Amniotic epithelial cell (primary cell): ENCODE data around the gene BRD4.
"Not testable (repeated sequence)": the region's sequence is repeated elsewhere in the genome, so short reads cannot be mapped to it uniquely, and the experiment has no call there.

Experiments used
- DNase-seq: peaks from one replicate; pipeline ENCODE4 v3.0.0-alpha.2; 2010; ENCODE audit warnings: low read depth

Gene BRD4

GRCh38 chr19:15360015-15360414 is 27.7 kb upstream of the BRD4 start:
- DNase-seq: not testable (repeated sequence)

GRCh38 chr19:15358918-15359317 is 26.6 kb upstream of the BRD4 start:
- no peak for DNase-seq

GRCh38 chr19:15357906-15358305 is 25.6 kb upstream of the BRD4 start:
- no peak for DNase-seq

GRCh38 chr19:15354566-15355296 is 22.4 kb upstream of the BRD4 start:
- DNase-seq: no peak

GRCh38 chr19:15353908-15354307 is 21.6 kb upstream of the BRD4 start:
- no peak for DNase-seq

- not testable (repeated sequence) for DNase-seq
These were observed 20.2 kb upstream of the BRD4 start for GRCh38 chr19:15352535-15352934.

- DNase-seq: not testable (repeated sequence)
These were observed 9.0 kb upstream of the BRD4 start for GRCh38 chr19:15341328-15341727.

GRCh38 chr19:15340086-15340485 is 7.7 kb upstream of the BRD4 start:
- peak; percentile 44 for DNase-seq

GRCh38 chr19:15337202-15337601 is 4.9 kb upstream of the BRD4 start:
- peak; percentile 40 for DNase-seq

- DNase-seq: not testable (repeated sequence)
These were observed 3.7 kb upstream of the BRD4 start for GRCh38 chr19:15335992-15336391.

- DNase-seq: no peak
These were observed 674 bp downstream of the BRD4 start for GRCh38 chr19:15331419-15332310.

GRCh38 chr19:15330801-15331418 is 1.4 kb downstream of the BRD4 start:
- DNase-seq: peak; percentile 78

GRCh38 chr19:15328312-15328711 is 4.0 kb downstream of the BRD4 start:
- DNase-seq: no peak

- DNase-seq: no peak
These were observed 7.4 kb downstream of the BRD4 start for GRCh38 chr19:15324791-15325519.

- peak; percentile 84 for DNase-seq
These were observed 8.7 kb downstream of the BRD4 start for GRCh38 chr19:15323496-15324235.

GRCh38 chr19:15321739-15322138 is 10.6 kb downstream of the BRD4 start:
- DNase-seq: no peak

GRCh38 chr19:15320116-15320515 is 12.2 kb downstream of the BRD4 start:
- DNase-seq: no peak

GRCh38 chr19:15318241-15318691 is 14.1 kb downstream of the BRD4 start:
- DNase-seq: no peak

- peak; percentile 82 for DNase-seq
These were observed 14.8 kb downstream of the BRD4 start for GRCh38 chr19:15317392-15318071.

- no peak for DNase-seq
These were observed 15.8 kb downstream of the BRD4 start for GRCh38 chr19:15316498-15316897.

GRCh38 chr19:15315101-15315500 is 17.2 kb downstream of the BRD4 start:
- no peak for DNase-seq
